OCI-LY3 (cell line): ENCODE results near the gene BRAF.

Experiments used
- EZH2phosphoT487 ChIP-seq: fragments of 200-600 bp; shearing (Covaris generic); IDR thresholded peaks from 2 replicates; pipeline ENCODE4 v1.6.1; 2018; ENCODE audit warnings: antibody characterized with exemption, mixed run types, low read depth
- TF ChIP-seq, protein P1 (sequence below): fragments of 200-600, 300-600 bp; sonication (generic); IDR thresholded peaks from 2 replicates; pipeline ENCODE4 v1.5.1; 2014; ENCODE audit warnings: antibody characterized with exemption, low read length, low read depth

- TF ChIP-seq, protein P1, sequence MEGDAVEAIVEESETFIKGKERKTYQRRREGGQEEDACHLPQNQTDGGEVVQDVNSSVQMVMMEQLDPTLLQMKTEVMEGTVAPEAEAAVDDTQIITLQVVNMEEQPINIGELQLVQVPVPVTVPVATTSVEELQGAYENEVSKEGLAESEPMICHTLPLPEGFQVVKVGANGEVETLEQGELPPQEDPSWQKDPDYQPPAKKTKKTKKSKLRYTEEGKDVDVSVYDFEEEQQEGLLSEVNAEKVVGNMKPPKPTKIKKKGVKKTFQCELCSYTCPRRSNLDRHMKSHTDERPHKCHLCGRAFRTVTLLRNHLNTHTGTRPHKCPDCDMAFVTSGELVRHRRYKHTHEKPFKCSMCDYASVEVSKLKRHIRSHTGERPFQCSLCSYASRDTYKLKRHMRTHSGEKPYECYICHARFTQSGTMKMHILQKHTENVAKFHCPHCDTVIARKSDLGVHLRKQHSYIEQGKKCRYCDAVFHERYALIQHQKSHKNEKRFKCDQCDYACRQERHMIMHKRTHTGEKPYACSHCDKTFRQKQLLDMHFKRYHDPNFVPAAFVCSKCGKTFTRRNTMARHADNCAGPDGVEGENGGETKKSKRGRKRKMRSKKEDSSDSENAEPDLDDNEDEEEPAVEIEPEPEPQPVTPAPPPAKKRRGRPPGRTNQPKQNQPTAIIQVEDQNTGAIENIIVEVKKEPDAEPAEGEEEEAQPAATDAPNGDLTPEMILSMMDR: no peak
- TF ChIP-seq EZH2phosphoT487: no peak
Measured at GRCh38 chr7:140677496-140677895, 247.2 kb downstream of the BRAF start.
